Neural progenitor cell (in vitro differentiated cells): Measurements from ENCODE around the gene TTYH3. TPM values are rescaled to one million over a fixed set of nuclear protein-coding genes. Genes with fewer than 3 reads are reported as not detected.

Experiments used
- DNase-seq: peaks from one replicate; pipeline ENCODE4 v3.0.0-alpha.2; 2016; ENCODE audit warnings: low spot score
- H2AFZ ChIP-seq: fragments of 200-600 bp; sonication (generic); replicated peaks from 2 replicates; pipeline ENCODE4 v1.6.1; 2016; ENCODE audit warnings: antibody characterized with exemption
- H3F3A ChIP-seq: fragments of 200-600 bp; sonication (generic); 2 replicates; pipeline ENCODE4 v1.6.1; 2016; ENCODE audit warnings: antibody characterized with exemption, low read depth
- H3K27ac ChIP-seq: fragments of 200-600 bp; sonication (generic); 2 replicates; pipeline ENCODE4 v1.5.1; 2016; ENCODE audit warnings: mild to moderate bottlenecking
- H3K27me3 ChIP-seq: fragments of 200-600 bp; sonication (generic); 2 replicates; pipeline ENCODE4 v1.6.1; 2016; ENCODE audit warnings: mild to moderate bottlenecking, moderate library complexity
- H3K36me3 ChIP-seq: fragments of 200-600 bp; sonication (generic); 2 replicates; pipeline ENCODE4 v1.5.1; 2016
- H3K4me1 ChIP-seq: fragments of 200-600 bp; sonication (generic); 2 replicates; pipeline ENCODE4 v1.6.1; 2016; ENCODE audit warnings: mixed run types
- H3K4me2 ChIP-seq: fragments of 200-600 bp; sonication (generic); 2 replicates; pipeline ENCODE4 v1.6.1; 2016
- H3K4me3 ChIP-seq: fragments of 200-600 bp; sonication (generic); 2 replicates; pipeline ENCODE4 v1.5.1; 2016
- H3K79me2 ChIP-seq: fragments of 200-600 bp; sonication (generic); 2 replicates; pipeline ENCODE4 v1.6.1; 2016; ENCODE audit warnings: low read depth
- H3K9ac ChIP-seq: fragments of 200-600 bp; sonication (generic); 2 replicates; pipeline ENCODE4 v1.6.1; 2016
- H3K9me3 ChIP-seq: fragments of 200-600 bp; sonication (generic); 2 replicates; pipeline ENCODE4 v1.5.1; 2016; ENCODE audit warnings: low read depth
- H4K20me1 ChIP-seq: fragments of 200-600 bp; sonication (generic); 2 replicates; pipeline ENCODE4 v1.6.1; 2016; ENCODE audit warnings: low read depth
- H3K27ac Mint-ChIP-seq: 3 replicates; pipeline ENCODE4 v1.8.0; 2021; ENCODE audit warnings: mixed read lengths
- H3K27me3 Mint-ChIP-seq: 2 replicates; pipeline ENCODE4 v1.8.0; 2022; ENCODE audit warnings: low read depth, mild to moderate bottlenecking, inconsistent platforms, moderate library complexity, mixed read lengths; ENCODE audit not compliant: insufficient read depth
- H3K36me3 Mint-ChIP-seq: 3 replicates; pipeline ENCODE4 v1.8.0; 2021; ENCODE audit warnings: mixed read lengths
- H3K4me1 Mint-ChIP-seq: 3 replicates; pipeline ENCODE4 v1.8.0; 2021; ENCODE audit warnings: mixed read lengths
- H3K4me3 Mint-ChIP-seq: 3 replicates; pipeline ENCODE4 v1.8.0; 2021; ENCODE audit warnings: mild to moderate bottlenecking, moderate library complexity, mixed read lengths
- H3K9me3 Mint-ChIP-seq: 3 replicates; pipeline ENCODE4 v1.8.0; 2020; ENCODE audit warnings: mixed read lengths
- EZH2 ChIP-seq: fragments of 200-600 bp; sonication (generic); IDR thresholded peaks from 2 replicates; pipeline ENCODE4 v1.6.1; 2017; ENCODE audit warnings: antibody characterized with exemption, mild to moderate bottlenecking, moderate library complexity
- EZH2phosphoT487 ChIP-seq: fragments of 200-600 bp; sonication (generic); IDR thresholded peaks from 2 replicates; pipeline ENCODE4 v1.6.1; 2017; ENCODE audit warnings: antibody characterized with exemption
- total RNA-seq: library from RNA; depleted of rRNA; stranded (reverse); fragments of >200 nt; gene quantifications from 2 replicates; pipeline ENCODE4 v1.2.3, GENCODE V29; 2015; ENCODE audit warnings: low replicate concordance
- TF ChIP-seq, protein P1 (sequence below): fragments of 200-600 bp; sonication (generic); IDR thresholded peaks from 2 replicates; pipeline ENCODE4 v1.5.1; 2017; ENCODE audit warnings: antibody characterized with exemption, mild to moderate bottlenecking

The TTYH3 gene
- total RNA-seq, 1 donor from 2014 or later: 13.2 TPM

DNA sequence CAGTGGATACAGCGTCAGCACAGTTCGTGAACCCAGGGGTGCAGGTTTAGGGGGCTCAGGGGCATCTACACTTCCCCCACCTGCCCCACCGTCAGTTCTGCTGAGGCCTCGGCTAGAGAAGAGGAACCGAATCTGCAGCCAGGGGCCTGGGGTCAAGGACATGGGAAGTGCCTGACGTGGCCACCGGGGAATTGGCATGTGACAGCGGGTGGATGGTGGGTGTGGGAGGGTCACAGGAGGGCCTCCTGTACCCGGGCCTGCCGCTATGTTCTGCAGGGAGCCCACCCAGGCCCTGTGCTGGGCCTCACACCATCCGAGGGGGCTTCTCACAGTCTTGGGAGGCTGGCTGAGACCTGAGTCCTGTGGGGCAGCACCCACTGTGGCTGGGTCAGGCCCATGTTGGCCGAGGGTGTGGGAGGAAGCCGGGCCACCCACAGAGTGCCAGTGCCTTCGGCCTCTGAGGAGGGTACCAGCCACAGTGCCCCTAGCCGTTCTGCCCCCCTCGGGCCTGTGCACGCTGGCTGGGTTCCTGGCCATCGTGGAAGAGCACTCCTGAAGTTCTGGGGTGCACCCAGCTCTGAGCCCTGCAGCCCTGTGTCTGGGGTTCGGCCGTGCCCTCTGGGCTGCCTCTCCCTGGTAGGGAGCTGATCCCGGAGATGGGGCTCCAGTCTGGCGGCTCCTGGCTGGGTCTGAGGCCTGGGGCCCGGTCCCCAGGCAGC, 5.9 kb downstream of the TTYH3 start:
- Mint-ChIP-seq H3K9me3 (no peaks in the 10 kb centered on the region), H3K4me1 (peaks cover 34% of the 10 kb centered on the region), H3K27ac (no peak overlapping the region), H3K27me3 (no peaks in the 10 kb centered on the region), H3K36me3 (no peaks in the 10 kb centered on the region), H3K4me3 (no peak overlapping the region)
- H4K20me1 ChIP-seq: peaks cover 98% of the 10 kb centered on the region
- H3K4me1 ChIP-seq: peaks cover 16% of the 10 kb centered on the region
- no peak overlapping the region for H3K4me3 ChIP-seq
- peak overlapping the region; percentile 27 for H3K27ac ChIP-seq
- H3K9me3 ChIP-seq: no peaks in the 10 kb centered on the region
- no peaks in the 10 kb centered on the region for H3K27me3 ChIP-seq
- H3F3A ChIP-seq: peaks cover 19% of the 10 kb centered on the region
- H2AFZ ChIP-seq: no peak overlapping the region
- H3K9ac ChIP-seq: no peak overlapping the region
- DNase-seq: no peak
- H3K4me2 ChIP-seq: no peak overlapping the region
- peaks cover 89% of the 10 kb centered on the region for H3K79me2 ChIP-seq
- TF ChIP-seq, protein P1, sequence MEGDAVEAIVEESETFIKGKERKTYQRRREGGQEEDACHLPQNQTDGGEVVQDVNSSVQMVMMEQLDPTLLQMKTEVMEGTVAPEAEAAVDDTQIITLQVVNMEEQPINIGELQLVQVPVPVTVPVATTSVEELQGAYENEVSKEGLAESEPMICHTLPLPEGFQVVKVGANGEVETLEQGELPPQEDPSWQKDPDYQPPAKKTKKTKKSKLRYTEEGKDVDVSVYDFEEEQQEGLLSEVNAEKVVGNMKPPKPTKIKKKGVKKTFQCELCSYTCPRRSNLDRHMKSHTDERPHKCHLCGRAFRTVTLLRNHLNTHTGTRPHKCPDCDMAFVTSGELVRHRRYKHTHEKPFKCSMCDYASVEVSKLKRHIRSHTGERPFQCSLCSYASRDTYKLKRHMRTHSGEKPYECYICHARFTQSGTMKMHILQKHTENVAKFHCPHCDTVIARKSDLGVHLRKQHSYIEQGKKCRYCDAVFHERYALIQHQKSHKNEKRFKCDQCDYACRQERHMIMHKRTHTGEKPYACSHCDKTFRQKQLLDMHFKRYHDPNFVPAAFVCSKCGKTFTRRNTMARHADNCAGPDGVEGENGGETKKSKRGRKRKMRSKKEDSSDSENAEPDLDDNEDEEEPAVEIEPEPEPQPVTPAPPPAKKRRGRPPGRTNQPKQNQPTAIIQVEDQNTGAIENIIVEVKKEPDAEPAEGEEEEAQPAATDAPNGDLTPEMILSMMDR: no peak
- H3K36me3 ChIP-seq: no peaks in the 10 kb centered on the region

DNA sequence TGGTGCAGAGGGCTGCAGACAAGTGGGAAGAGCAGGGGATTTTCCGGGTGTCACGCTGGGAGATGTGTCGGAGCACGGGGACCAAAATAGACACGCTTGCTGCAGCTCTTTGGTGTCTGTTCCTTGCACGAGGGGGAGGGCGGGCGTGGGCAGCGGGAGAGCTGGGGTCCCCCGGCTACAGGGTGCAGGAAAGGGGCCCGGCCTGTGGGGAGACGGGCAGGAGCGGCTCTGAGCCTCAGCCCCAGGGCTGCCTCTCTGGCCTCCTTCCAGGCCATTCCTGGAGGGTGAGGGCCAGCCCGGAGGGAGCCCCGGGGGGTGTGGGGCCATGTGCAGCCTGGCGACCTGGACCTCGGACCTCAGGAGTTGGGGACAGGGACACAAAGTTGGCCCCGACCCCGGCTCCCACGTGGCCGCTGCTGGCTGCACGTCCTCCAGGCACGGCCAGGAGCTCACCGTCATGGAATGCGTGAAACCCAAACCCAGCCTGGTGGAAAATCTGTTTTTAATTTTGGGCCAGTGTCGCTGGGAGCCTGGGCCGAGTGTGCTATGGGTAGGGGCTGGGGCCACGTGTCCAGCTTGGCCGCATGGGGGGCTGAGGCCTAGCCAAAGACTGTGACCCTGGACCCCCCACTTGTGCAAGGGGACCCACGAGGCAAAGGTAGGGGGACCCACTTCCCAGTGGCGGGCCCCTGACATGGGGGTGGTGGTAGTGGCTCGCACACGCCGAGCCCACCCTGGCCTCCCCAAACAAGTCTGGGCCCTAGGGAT, 6.6 kb downstream of the TTYH3 start:
- no peak overlapping the region for H3K4me3 Mint-ChIP-seq
- peaks cover 31% of the 10 kb centered on the region for H3K4me1 Mint-ChIP-seq
- Histone ChIP-seq H3K9ac (no peak overlapping the region), H3K36me3 (no peaks in the 10 kb centered on the region), H3K27me3 (no peaks in the 10 kb centered on the region), H3K27ac (peak overlapping the region; percentile 27), H3K4me2 (no peak overlapping the region), H3K4me3 (no peak overlapping the region), H3F3A (peaks cover 18% of the 10 kb centered on the region), H3K9me3 (no peaks in the 10 kb centered on the region), H2AFZ (no peak overlapping the region), H3K4me1 (peaks cover 15% of the 10 kb centered on the region), H4K20me1 (peaks cover 98% of the 10 kb centered on the region), H3K79me2 (peaks cover 89% of the 10 kb centered on the region)
- H3K36me3 Mint-ChIP-seq: no peaks in the 10 kb centered on the region
- DNase-seq: no peak
- TF ChIP-seq EZH2 (no peak), EZH2phosphoT487 (no peak)
- TF ChIP-seq, protein P1: no peak
- H3K27ac Mint-ChIP-seq: no peak overlapping the region
- no peaks in the 10 kb centered on the region for H3K27me3 Mint-ChIP-seq
- no peaks in the 10 kb centered on the region for H3K9me3 Mint-ChIP-seq

DNA sequence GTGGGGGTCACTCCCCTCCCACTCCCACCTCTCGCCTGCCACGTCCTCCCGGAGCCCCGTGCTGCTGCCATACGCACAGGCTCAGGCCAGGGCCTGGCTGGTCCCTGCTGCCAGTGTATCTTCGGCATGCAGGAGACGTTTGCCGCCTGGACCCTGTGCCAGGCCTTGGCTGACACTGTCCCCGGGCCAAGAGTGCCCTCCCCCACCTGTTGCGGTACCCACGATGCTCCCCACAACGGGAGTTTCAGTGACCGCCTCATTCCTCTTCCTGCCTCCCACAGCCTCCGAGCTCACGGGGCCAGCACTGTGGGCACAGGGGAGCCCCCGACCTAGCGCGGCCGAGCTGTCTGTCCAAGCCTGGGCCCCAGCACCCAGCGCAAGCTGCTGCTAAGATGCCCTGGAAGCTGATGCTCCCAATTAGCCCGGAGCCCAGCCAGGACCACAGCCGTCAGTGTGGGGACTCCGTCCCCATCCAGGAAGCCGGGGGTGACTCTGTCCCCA, 7.4 kb downstream of the TTYH3 start:
- Histone ChIP-seq H3K9me3 (no peaks in the 10 kb centered on the region), H3K27me3 (no peaks in the 10 kb centered on the region), H3K4me2 (no peak overlapping the region), H4K20me1 (peaks cover 98% of the 10 kb centered on the region), H3K4me1 (peaks cover 7% of the 10 kb centered on the region), H3K36me3 (no peaks in the 10 kb centered on the region), H3K4me3 (no peak overlapping the region), H3F3A (peaks cover 13% of the 10 kb centered on the region), H3K9ac (no peak overlapping the region), H3K79me2 (peaks cover 89% of the 10 kb centered on the region), H2AFZ (no peak overlapping the region), H3K27ac (peak overlapping the region; percentile 49)
- Mint-ChIP-seq H3K27ac (no peak overlapping the region), H3K4me1 (peaks cover 30% of the 10 kb centered on the region), H3K4me3 (no peak overlapping the region), H3K36me3 (no peaks in the 10 kb centered on the region), H3K9me3 (no peaks in the 10 kb centered on the region), H3K27me3 (no peaks in the 10 kb centered on the region)
- TF ChIP-seq EZH2phosphoT487 (no peak), EZH2 (no peak)
- TF ChIP-seq, protein P1: no peak
- DNase-seq: no peak
